Trophoblast cell (in vitro differentiated cells and primary cell): Measurements from ENCODE around the gene TMEM256.
"Not testable (repeated sequence)": the region's sequence is repeated elsewhere in the genome, so short reads cannot be mapped to it uniquely, and the experiment has no call there.

ENCODE experiments used
- DNase-seq, 2 donors: peaks; one replicate each; pipeline ENCODE4 v3.0.0-alpha.2; 2016
- H2AFZ ChIP-seq: 2 replicates; pipeline ENCODE4 v1.6.1; 2013; ENCODE audit warnings: low read length, moderate library complexity, mild to moderate bottlenecking; ENCODE audit not compliant: insufficient read depth, poor library complexity
- H2AK5ac ChIP-seq: 2 replicates; pipeline ENCODE4 v1.6.1; 2013; ENCODE audit warnings: mild to moderate bottlenecking, low read length
- H2BK120ac ChIP-seq: 2 replicates; pipeline ENCODE4 v1.6.1; 2013; ENCODE audit warnings: low read length, mild to moderate bottlenecking, moderate library complexity; ENCODE audit not compliant: insufficient read depth, poor library complexity
- H2BK12ac ChIP-seq: 2 replicates; pipeline ENCODE4 v1.6.1; 2013; ENCODE audit warnings: mild to moderate bottlenecking, low read length, moderate library complexity
- H2BK5ac ChIP-seq: 2 replicates; pipeline ENCODE4 v1.6.1; 2013; ENCODE audit warnings: low read length, low read depth, moderate library complexity, mild to moderate bottlenecking; ENCODE audit not compliant: poor library complexity
- H3K14ac ChIP-seq: 2 replicates; pipeline ENCODE4 v1.6.1; 2013; ENCODE audit warnings: mild to moderate bottlenecking, low read length
- H3K18ac ChIP-seq: 2 replicates; pipeline ENCODE4 v1.6.1; 2013; ENCODE audit warnings: mild to moderate bottlenecking, low read length
- H3K23ac ChIP-seq: 2 replicates; pipeline ENCODE4 v1.6.1; 2013; ENCODE audit warnings: low read length
- H3K27ac ChIP-seq: 2 replicates; pipeline ENCODE4 v1.5.1; 2013; ENCODE audit warnings: low read depth, mild to moderate bottlenecking, inconsistent platforms, low read length, moderate library complexity
- H3K27me3 ChIP-seq: 2 replicates; pipeline ENCODE4 v1.6.1; 2013; ENCODE audit warnings: inconsistent platforms, mild to moderate bottlenecking, low read length, moderate library complexity; ENCODE audit not compliant: insufficient read depth
- H3K36me3 ChIP-seq, 2 experiments: 1 replicate in 1 of 2; 2 replicates in 1 of 2; pipeline ENCODE4 v1.6.1; 2013; ENCODE audit warnings: low read length in 2 of 2, mild to moderate bottlenecking in 2 of 2, moderate library complexity in 1 of 2; ENCODE audit not compliant: insufficient read depth in 2 of 2, control insufficient read depth in 1 of 2
- H3K4ac ChIP-seq: 2 replicates; pipeline ENCODE4 v1.6.1; 2013; ENCODE audit warnings: low read depth, mild to moderate bottlenecking, low read length, moderate library complexity
- H3K4me1 ChIP-seq, 2 experiments: 1 replicate in 1 of 2; 2 replicates in 1 of 2; pipeline ENCODE4 v1.6.1; 2013; ENCODE audit warnings: low read length in 2 of 2, mild to moderate bottlenecking in 2 of 2, moderate library complexity in 1 of 2; ENCODE audit not compliant: insufficient read depth in 2 of 2, control insufficient read depth in 1 of 2
- H3K4me2 ChIP-seq: 2 replicates; pipeline ENCODE4 v1.6.1; 2013; ENCODE audit warnings: inconsistent platforms, mild to moderate bottlenecking, low read length, moderate library complexity
- H3K4me3 ChIP-seq: 2 replicates; pipeline ENCODE4 v1.5.1; 2013; ENCODE audit warnings: mild to moderate bottlenecking, low read depth, low read length, inconsistent platforms
- H3K79me1 ChIP-seq: one replicate; pipeline ENCODE4 v1.6.1; 2013; ENCODE audit warnings: low read length
- H3K79me2 ChIP-seq: 2 replicates; pipeline ENCODE4 v1.6.1; 2013; ENCODE audit warnings: low read length, mild to moderate bottlenecking; ENCODE audit not compliant: control insufficient read depth, insufficient read depth, poor library complexity
- H3K9ac ChIP-seq: 2 replicates; pipeline ENCODE4 v1.6.1; 2013; ENCODE audit warnings: mild to moderate bottlenecking, low read length
- H3K9me3 ChIP-seq: 2 replicates; pipeline ENCODE4 v1.6.1; 2013; ENCODE audit warnings: low read depth, mild to moderate bottlenecking, control low read depth, inconsistent platforms, low read length; ENCODE audit not compliant: insufficient read depth
- H4K12ac ChIP-seq: 2 replicates; pipeline ENCODE4 v1.6.1; 2013; ENCODE audit warnings: low read depth, mild to moderate bottlenecking, low read length, moderate library complexity
- H4K8ac ChIP-seq: 2 replicates; pipeline ENCODE4 v1.6.1; 2013; ENCODE audit warnings: low read depth, mild to moderate bottlenecking, low read length, moderate library complexity
- H4K91ac ChIP-seq: one replicate; pipeline ENCODE4 v1.6.1; 2013; ENCODE audit warnings: low read depth, mild to moderate bottlenecking, low read length, moderate library complexity
- WGBS: extraction: QIAGEN DNeasy Blood & Tissue Kit; methylation state at CpG from one replicate; pipeline ENCODE4 v1.1.7; 2013; ENCODE audit warnings: missing lambda C conversion rate; ENCODE audit not compliant: insufficient read length, insufficient coverage; ENCODE audit errors: extremely low coverage; 5-methylcytosine and 5-hydroxymethylcytosine counted together

The TMEM256 gene

DNA sequence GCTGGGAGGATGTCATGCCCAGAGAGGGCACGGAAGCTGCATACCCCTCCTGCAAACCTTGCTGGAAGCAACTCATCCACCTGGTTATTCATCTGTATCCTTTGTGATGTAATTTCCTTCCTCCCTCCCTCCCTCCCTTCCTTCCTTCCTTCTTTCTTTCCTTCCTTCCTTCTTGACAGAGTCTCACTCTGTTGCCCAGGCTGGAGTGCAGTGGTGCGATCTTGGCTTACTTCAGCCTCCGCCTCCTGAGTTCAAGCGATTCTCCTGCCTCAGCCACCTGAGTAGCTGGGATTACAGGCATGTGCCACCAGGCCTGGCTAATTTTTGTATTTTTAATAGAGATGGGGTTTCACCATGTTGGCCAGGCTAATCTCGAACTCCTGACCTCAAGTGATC is 35.3 kb downstream of the TMEM256 start:
- no CpG with 5 or more reads among the region's 5 CpGs for WGBS
- H2AFZ ChIP-seq, H2AK5ac ChIP-seq: not testable (repeated sequence)

DNA sequence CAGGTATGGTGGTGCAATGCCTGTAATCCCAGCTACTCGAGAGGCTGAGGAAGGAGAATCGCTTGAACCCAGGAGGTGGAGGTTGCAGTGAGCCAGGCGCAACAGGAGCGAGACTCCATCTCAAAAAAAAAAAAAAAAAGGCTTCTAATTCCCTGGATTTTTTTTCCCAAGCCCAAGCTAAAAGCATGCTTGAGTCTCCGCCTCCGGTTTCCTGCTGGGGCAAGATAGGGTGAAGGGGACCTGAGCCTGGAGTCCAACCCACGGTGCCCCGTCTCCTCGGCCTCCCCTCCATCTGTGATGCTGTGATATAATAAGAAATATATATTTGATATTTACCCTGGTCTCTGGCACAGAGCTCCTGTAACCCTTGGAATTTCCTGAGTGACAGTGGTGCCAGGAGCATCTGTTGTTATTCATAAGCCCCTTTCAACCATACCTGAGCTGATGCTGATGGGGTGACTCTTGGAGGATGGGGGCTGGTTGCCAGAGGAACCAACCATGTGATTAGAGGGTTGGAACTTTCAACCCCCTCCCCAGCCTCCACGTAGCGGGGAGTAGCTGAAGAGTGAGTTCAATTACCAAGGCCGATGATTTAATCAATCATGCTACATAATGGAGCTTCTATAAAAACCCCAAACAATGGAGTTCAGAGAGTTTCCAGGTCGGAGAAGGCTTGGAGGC is 35.8 kb downstream of the TMEM256 start:
- DNase-seq: no peak
- no peak overlapping the region for H4K12ac ChIP-seq
- no peak overlapping the region for H2BK5ac ChIP-seq
- H3K27me3 ChIP-seq: no peaks in the 10 kb centered on the region
- H2BK12ac ChIP-seq: no peak overlapping the region
- H3K18ac ChIP-seq: no peak overlapping the region
- no CpG with 5 or more reads among the region's 13 CpGs for WGBS
- H3K27ac ChIP-seq: no peak overlapping the region
- H3K36me3 ChIP-seq: no peaks in the 10 kb centered on the region
- no peaks in the 10 kb centered on the region for H3K79me2 ChIP-seq
- H4K8ac ChIP-seq: no peak overlapping the region
- H3K79me1 ChIP-seq: no peaks in the 10 kb centered on the region
- no peak overlapping the region for H2AK5ac ChIP-seq
- H2AFZ ChIP-seq: no peak overlapping the region
- H3K9me3 ChIP-seq: no peaks in the 10 kb centered on the region
- no peak overlapping the region for H3K4me3 ChIP-seq
- no peaks in the 10 kb centered on the region for H3K4me1 ChIP-seq
- H4K91ac ChIP-seq: no peak overlapping the region
- H3K4me2 ChIP-seq: no peak overlapping the region
- H3K23ac ChIP-seq: no peak overlapping the region
- no peak overlapping the region for H2BK120ac ChIP-seq
- H3K4ac ChIP-seq: no peak overlapping the region
- H3K14ac ChIP-seq: no peak overlapping the region
- H3K9ac ChIP-seq: no peak overlapping the region

More for the DNA sequence above, 35.3 kb downstream of the TMEM256 start:
- H3K9me3 ChIP-seq, H3K27me3 ChIP-seq, H3K23ac ChIP-seq, H3K18ac ChIP-seq, H3K4me1 ChIP-seq, H3K4ac ChIP-seq, H3K36me3 ChIP-seq, H3K79me1 ChIP-seq, H3K4me2 ChIP-seq, H2BK5ac ChIP-seq, H2BK120ac ChIP-seq, H2BK12ac ChIP-seq, H3K27ac ChIP-seq, H3K4me3 ChIP-seq, H3K9ac ChIP-seq, H4K91ac ChIP-seq, H3K14ac ChIP-seq, H3K79me2 ChIP-seq, DNase-seq, H4K12ac ChIP-seq, H4K8ac ChIP-seq: not testable (repeated sequence)

DNA sequence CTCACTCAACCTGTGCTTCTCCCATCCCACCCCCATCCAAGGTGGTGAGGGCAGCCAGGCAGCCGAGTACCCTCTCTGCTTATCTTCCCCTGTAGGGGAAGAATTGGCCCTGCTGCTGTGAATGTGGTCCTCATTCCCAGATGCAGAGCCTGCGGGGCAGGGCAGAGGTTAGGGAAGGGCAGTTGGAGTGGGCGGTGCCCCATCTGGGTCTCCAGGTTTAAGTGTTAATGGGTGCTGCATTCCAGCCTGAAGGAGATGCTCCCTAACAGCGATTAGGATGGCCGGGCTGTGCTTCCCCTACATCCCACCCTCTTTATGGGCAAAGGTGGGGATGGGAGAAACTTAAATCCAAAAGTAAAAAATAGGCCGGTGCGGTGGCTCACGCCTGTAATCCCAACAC is 36.8 kb downstream of the TMEM256 start:
- H3K9me3 ChIP-seq: no peaks in the 10 kb centered on the region
- H3K4ac ChIP-seq: no peak overlapping the region
- H2AK5ac ChIP-seq: no peak overlapping the region
- DNase-seq: no peak
- no peak overlapping the region for H3K14ac ChIP-seq
- no peak overlapping the region for H4K12ac ChIP-seq
- WGBS: no CpG with 5 or more reads among the region's 8 CpGs
- no peak overlapping the region for H3K23ac ChIP-seq
- no peaks in the 10 kb centered on the region for H3K79me1 ChIP-seq
- no peak overlapping the region for H4K91ac ChIP-seq
- H3K4me2 ChIP-seq: no peak overlapping the region
- H2AFZ ChIP-seq: no peak overlapping the region
- H2BK5ac ChIP-seq: no peak overlapping the region
- H3K79me2 ChIP-seq: no peaks in the 10 kb centered on the region
- H3K4me1 ChIP-seq: no peaks in the 10 kb centered on the region
- H3K9ac ChIP-seq: no peak overlapping the region
- H3K4me3 ChIP-seq: no peak overlapping the region
- H2BK120ac ChIP-seq: no peak overlapping the region
- H3K27ac ChIP-seq: no peak overlapping the region
- H3K36me3 ChIP-seq: no peaks in the 10 kb centered on the region
- H3K27me3 ChIP-seq: no peaks in the 10 kb centered on the region
- no peak overlapping the region for H2BK12ac ChIP-seq
- no peak overlapping the region for H4K8ac ChIP-seq
- no peak overlapping the region for H3K18ac ChIP-seq

DNA sequence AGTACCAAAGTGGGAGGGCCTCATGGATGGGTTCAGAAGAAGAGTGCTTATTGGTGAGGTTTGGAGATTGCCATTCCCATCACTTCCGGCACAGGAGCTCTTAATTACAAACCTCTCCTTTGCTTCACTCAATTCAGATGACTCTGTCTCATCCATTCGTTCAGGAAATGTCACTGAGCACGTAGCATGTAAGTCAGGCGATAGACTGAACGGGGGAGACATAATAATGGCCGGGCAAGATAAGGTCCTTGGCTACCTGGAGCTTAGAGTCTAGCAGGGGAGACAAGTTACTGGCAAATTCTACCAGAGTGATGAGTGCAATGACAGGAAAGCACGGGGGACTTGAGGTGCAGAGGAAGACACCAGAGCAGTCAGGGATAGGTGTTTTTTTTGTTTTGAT is 37.9 kb downstream of the TMEM256 start:
- not testable (repeated sequence) for H2AFZ ChIP-seq, H2BK12ac ChIP-seq, H3K27ac ChIP-seq, H3K18ac ChIP-seq, H3K36me3 ChIP-seq, H4K91ac ChIP-seq, H3K23ac ChIP-seq, H2BK5ac ChIP-seq, H2AK5ac ChIP-seq, H2BK120ac ChIP-seq, H3K9ac ChIP-seq, H3K4me3 ChIP-seq, DNase-seq, H3K14ac ChIP-seq, H3K9me3 ChIP-seq, H3K27me3 ChIP-seq, H4K12ac ChIP-seq, H4K8ac ChIP-seq, H3K79me1 ChIP-seq, H3K4me2 ChIP-seq, H3K79me2 ChIP-seq, H3K4me1 ChIP-seq, H3K4ac ChIP-seq
- WGBS: no CpG with 5 or more reads among the region's 7 CpGs
